ELR (cell line): Measurements from ENCODE around the gene STK40.
A peak's percentile ranks its signal among the peaks of the same experiment; 100 is the strongest.

Experiments
- DNase-seq: peaks from one replicate; pipeline ENCODE4 v3.0.0-alpha.2; 2015; ENCODE audit warnings: low read depth

The STK40 gene

GRCh38 chr1:36309397-36309796 is 76.3 kb downstream of the STK40 start:
- DNase-seq, result no peak

GRCh38 chr1:36307601-36308330 is 78.0 kb downstream of the STK40 start:
- no peak for DNase-seq

GRCh38 chr1:36306902-36307456 is 78.7 kb downstream of the STK40 start:
- peak; percentile 97 for DNase-seq

GRCh38 chr1:36306210-36306901 is 79.4 kb downstream of the STK40 start, which contains the start of gene SH3D21:
TSS of gene SH3D21 (plus strand) at chr1:36306368. CDS start at chr1:36306421, 53 bp downstream.
- DNase-seq, result peak; percentile 54

- peak; percentile 17 for DNase-seq
Measured at GRCh38 chr1:36305915-36306209, 79.9 kb downstream of the STK40 start.

- DNase-seq, result no peak
Measured at GRCh38 chr1:36304970-36305914, 80.5 kb downstream of the STK40 start.

- DNase-seq, result no peak
Measured at GRCh38 chr1:36304521-36304920, 81.2 kb downstream of the STK40 start.

- no peak for DNase-seq
Measured at GRCh38 chr1:36303650-36304360, 81.9 kb downstream of the STK40 start.

- DNase-seq, result no peak
Measured at GRCh38 chr1:36303244-36303643, 82.5 kb downstream of the STK40 start.

- DNase-seq, result no peak
Measured at GRCh38 chr1:36301220-36301619, 84.5 kb downstream of the STK40 start.

GRCh38 chr1:36300526-36300925 is 85.2 kb downstream of the STK40 start:
- peak; percentile 72 for DNase-seq

- no peak for DNase-seq
Measured at GRCh38 chr1:36298640-36299039, 87.1 kb downstream of the STK40 start.

GRCh38 chr1:36297062-36297461 is 88.7 kb downstream of the STK40 start:
- DNase-seq, result no peak

- DNase-seq, result no peak
Measured at GRCh38 chr1:36295390-36295789, 90.3 kb downstream of the STK40 start.
